ENCODE measurements around the gene FAM193B.

- TF ChIP-seq CTCF (IDR thresholded peaks at IDR 0.05 in 8 of 11, conservative IDR thresholded peaks at IDR 0.05 in 3 of 11) = no peak
- TF ChIP-seq POLR2AphosphoS5 (IDR thresholded peaks at IDR 0.05) = no peak
These were observed 63.4 kb downstream of the FAM193B start for GRCh38 chr5:177490992-177491391.
